ENCODE measurements around the gene CBLIF. TPM values are rescaled to one million over a fixed set of nuclear protein-coding genes. Genes with fewer than 3 reads are reported as not detected.

CBLIF gene
- total and polyA plus RNA-seq, 2 of the 13 experiments (the other 11 are each of a cell fraction or from before 2014, with no cell fraction given), result not detected

- TF ChIP-seq ZBTB40 (IDR thresholded peaks at IDR 0.05), result peak; percentile 98
- peak; percentile 73; the same call in 1 of the 2 replicates for TF ChIP-seq ZBTB40 (CRISPR knock-in tag; IDR thresholded peaks at IDR 0.05)
- peak; percentile 94 for TF ChIP-seq TAF1 (CRISPR knock-in tag; IDR thresholded peaks at IDR 0.05)
- TF ChIP-seq BRF2 (CRISPR knock-in tag; IDR thresholded peaks at IDR 0.05), result peak; percentile 71; the same call in 1 of the 2 replicates
- TF ChIP-seq CHD2 (IDR thresholded peaks at IDR 0.05; ENCODE audit: low read depth, low read length), result no peak
- TF ChIP-seq ZFP36L2 (CRISPR knock-in tag; IDR thresholded peaks at IDR 0.05), result no peak
- TF ChIP-seq ZFP36 (IDR thresholded peaks at IDR 0.05; ENCODE audit: borderline replicate concordance, low read depth, low read length, partially characterized antibody), result no peak
- no peak for TF ChIP-seq ZFP82 (CRISPR knock-in tag; IDR thresholded peaks at IDR 0.05; ENCODE audit: borderline replicate concordance)
- no peak for TF ChIP-seq NR3C1 (CRISPR knock-in tag; IDR thresholded peaks at IDR 0.05)
- no peak for TF ChIP-seq ZNF557 (CRISPR knock-in tag; IDR thresholded peaks at IDR 0.05)
- TF ChIP-seq ZNF563 (CRISPR knock-in tag; IDR thresholded peaks at IDR 0.05), result peak; percentile 88
- TF ChIP-seq THAP8 (CRISPR knock-in tag; IDR thresholded peaks at IDR 0.05; ENCODE audit: borderline replicate concordance), result 0 out of 2 replicates have a peak, but pooled peaks have one; percentile 7
- TF ChIP-seq ZNF34 (CRISPR knock-in tag; IDR thresholded peaks at IDR 0.05; ENCODE audit: borderline replicate concordance), result peak; percentile 69; the same call in 1 of the 2 replicates
- TF ChIP-seq ZNF709 (CRISPR knock-in tag; IDR thresholded peaks at IDR 0.05), result peak; percentile 59
- TF ChIP-seq ZNF556 (CRISPR knock-in tag; IDR thresholded peaks at IDR 0.05; ENCODE audit: borderline replicate concordance), result peak; percentile 91
- TF ChIP-seq ZGPAT (CRISPR knock-in tag; IDR thresholded peaks at IDR 0.05), result peak; percentile 85
- peak; percentile 80 for TF ChIP-seq RBM39 (IDR thresholded peaks at IDR 0.05; ENCODE audit: low read depth, low read length, poor library complexity, severe bottlenecking)
These were observed 34.9 kb downstream of the CBLIF start, which contains the start of gene MRPL16 (continued) for GRCh38 chr11:59810189-59810910.
